Endodermal cell (in vitro differentiated cells): ENCODE measurements around the gene LGR4. TPM values are rescaled to one million over a fixed set of nuclear protein-coding genes. Genes with fewer than 3 reads are reported as not detected.

Source experiments
- DNase-seq: peaks from one replicate; pipeline ENCODE4 v3.0.0-alpha.2; 2017
- H3K27ac ChIP-seq: 2 replicates; pipeline ENCODE4 v1.5.1; 2013; ENCODE audit warnings: mild to moderate bottlenecking, low read depth, low read length, moderate library complexity
- H3K27me3 ChIP-seq: 2 replicates; pipeline ENCODE4 v1.6.1; 2013; ENCODE audit warnings: mild to moderate bottlenecking, low read length, moderate library complexity; ENCODE audit not compliant: insufficient read depth, control insufficient read depth, poor library complexity, severe bottlenecking
- H3K36me3 ChIP-seq: 2 replicates; pipeline ENCODE4 v1.7.0; 2013; ENCODE audit warnings: mild to moderate bottlenecking, low read length, moderate library complexity; ENCODE audit not compliant: control insufficient read depth, insufficient read depth
- H3K4me1 ChIP-seq: one replicate; pipeline ENCODE4 v1.7.0; 2013; ENCODE audit warnings: low read length; ENCODE audit not compliant: control insufficient read depth, insufficient read depth
- H3K4me3 ChIP-seq: 2 replicates; pipeline ENCODE4 v1.5.1; 2013; ENCODE audit warnings: mild to moderate bottlenecking, low read length, moderate library complexity
- H3K9ac ChIP-seq: 2 replicates; pipeline ENCODE4 v1.6.1; 2013; ENCODE audit warnings: mild to moderate bottlenecking, low read length, moderate library complexity; ENCODE audit not compliant: poor library complexity, severe bottlenecking; ENCODE audit errors: extremely low read depth
- H3K9me3 ChIP-seq: 2 replicates; pipeline ENCODE4 v1.6.1; 2013; ENCODE audit warnings: mild to moderate bottlenecking, low read length, moderate library complexity; ENCODE audit not compliant: control insufficient read depth
- H3K27ac Mint-ChIP-seq: 2 replicates; pipeline ENCODE4 v1.8.0; 2020; ENCODE audit warnings: mixed read lengths
- H3K27me3 Mint-ChIP-seq: 2 replicates; pipeline ENCODE4 v1.8.0; 2021; ENCODE audit warnings: mild to moderate bottlenecking, mixed read lengths; ENCODE audit not compliant: insufficient read depth
- H3K36me3 Mint-ChIP-seq: 2 replicates; pipeline ENCODE4 v1.8.0; 2020; ENCODE audit warnings: low read depth, mixed read lengths
- H3K4me1 Mint-ChIP-seq: 2 replicates; pipeline ENCODE4 v1.8.0; 2020; ENCODE audit warnings: mixed read lengths
- H3K4me3 Mint-ChIP-seq: 2 replicates; pipeline ENCODE4 v1.8.0; 2020; ENCODE audit warnings: mild to moderate bottlenecking, moderate library complexity, mixed read lengths
- H3K9me3 Mint-ChIP-seq: 2 replicates; pipeline ENCODE4 v1.8.0; 2020; ENCODE audit warnings: mild to moderate bottlenecking, mixed read lengths
- WGBS, 2 experiments: methylation state at CpG; one replicate each; pipeline versions ENCODE4 v1.1.5 to v1.1.7; 2013; ENCODE audit warnings: missing lambda C conversion rate in 2 of 2, mixed read lengths in 1 of 2; ENCODE audit not compliant: insufficient coverage in 1 of 2, insufficient read length in 1 of 2; 5-methylcytosine and 5-hydroxymethylcytosine counted together
- total RNA-seq, 2 donors: library from RNA; stranded (reverse); fragmentation: NEBNext Ultra II Directional in 1 of 2; extraction: Animal tissue kit (Norgen Biotek cat#: 25700) in 1 of 2; gene quantifications; 2 replicates in 1 of 2; 3 replicates in 1 of 2; pipeline ENCODE4 v1.2.1, GENCODE V29; 2021
- TF ChIP-seq, protein P1 (sequence below): fragments of 200-600 bp; sonication (generic); conservative IDR thresholded peaks from 2 replicates; pipeline ENCODE4 v1.5.0; 2021; ENCODE audit warnings: antibody characterized with exemption, mild to moderate bottlenecking

Gene LGR4
- total RNA-seq, 2 donors from 2014 or later, result 73.7 to 75.6 TPM

DNA sequence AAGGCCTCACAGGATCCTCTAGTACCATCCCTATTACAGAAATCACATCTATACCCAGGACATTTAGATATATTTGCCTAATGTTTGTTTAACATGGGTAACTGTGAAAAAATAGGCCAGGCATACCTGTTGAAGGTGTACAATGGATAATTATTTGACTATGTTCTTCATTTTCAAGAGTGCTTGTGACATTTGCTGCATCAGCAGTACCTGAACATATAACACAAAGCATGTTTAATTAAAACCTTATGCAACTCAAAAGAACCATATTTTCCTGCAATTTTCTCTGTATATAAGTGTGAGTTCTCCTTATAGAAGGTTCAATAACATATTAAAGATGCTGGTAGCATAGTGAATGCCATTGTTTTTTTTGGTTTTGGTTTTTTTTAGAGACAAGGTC, 101.1 kb downstream of the LGR4 start:
- H3K27ac Mint-ChIP-seq, result no peak overlapping the region
- H3K36me3 Mint-ChIP-seq, result peaks cover 45% of the 10 kb centered on the region
- no peak overlapping the region for H3K4me3 Mint-ChIP-seq
- H3K36me3 ChIP-seq, result peaks cover 82% of the 10 kb centered on the region
- H3K4me1 Mint-ChIP-seq, result peaks cover 38% of the 10 kb centered on the region
- H3K9me3 Mint-ChIP-seq, result no peaks in the 10 kb centered on the region
- DNase-seq, result no peak
- no peak overlapping the region for H3K4me3 ChIP-seq
- no peaks in the 10 kb centered on the region for H3K27me3 Mint-ChIP-seq
- H3K27ac ChIP-seq, result no peak overlapping the region
- H3K4me1 ChIP-seq, result peaks cover 22% of the 10 kb centered on the region
- no peaks in the 10 kb centered on the region for H3K9me3 ChIP-seq
- H3K9ac ChIP-seq, result no peak overlapping the region
- no peaks in the 10 kb centered on the region for H3K27me3 ChIP-seq
- TF ChIP-seq, protein P1, sequence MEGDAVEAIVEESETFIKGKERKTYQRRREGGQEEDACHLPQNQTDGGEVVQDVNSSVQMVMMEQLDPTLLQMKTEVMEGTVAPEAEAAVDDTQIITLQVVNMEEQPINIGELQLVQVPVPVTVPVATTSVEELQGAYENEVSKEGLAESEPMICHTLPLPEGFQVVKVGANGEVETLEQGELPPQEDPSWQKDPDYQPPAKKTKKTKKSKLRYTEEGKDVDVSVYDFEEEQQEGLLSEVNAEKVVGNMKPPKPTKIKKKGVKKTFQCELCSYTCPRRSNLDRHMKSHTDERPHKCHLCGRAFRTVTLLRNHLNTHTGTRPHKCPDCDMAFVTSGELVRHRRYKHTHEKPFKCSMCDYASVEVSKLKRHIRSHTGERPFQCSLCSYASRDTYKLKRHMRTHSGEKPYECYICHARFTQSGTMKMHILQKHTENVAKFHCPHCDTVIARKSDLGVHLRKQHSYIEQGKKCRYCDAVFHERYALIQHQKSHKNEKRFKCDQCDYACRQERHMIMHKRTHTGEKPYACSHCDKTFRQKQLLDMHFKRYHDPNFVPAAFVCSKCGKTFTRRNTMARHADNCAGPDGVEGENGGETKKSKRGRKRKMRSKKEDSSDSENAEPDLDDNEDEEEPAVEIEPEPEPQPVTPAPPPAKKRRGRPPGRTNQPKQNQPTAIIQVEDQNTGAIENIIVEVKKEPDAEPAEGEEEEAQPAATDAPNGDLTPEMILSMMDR, result no peak

DNA sequence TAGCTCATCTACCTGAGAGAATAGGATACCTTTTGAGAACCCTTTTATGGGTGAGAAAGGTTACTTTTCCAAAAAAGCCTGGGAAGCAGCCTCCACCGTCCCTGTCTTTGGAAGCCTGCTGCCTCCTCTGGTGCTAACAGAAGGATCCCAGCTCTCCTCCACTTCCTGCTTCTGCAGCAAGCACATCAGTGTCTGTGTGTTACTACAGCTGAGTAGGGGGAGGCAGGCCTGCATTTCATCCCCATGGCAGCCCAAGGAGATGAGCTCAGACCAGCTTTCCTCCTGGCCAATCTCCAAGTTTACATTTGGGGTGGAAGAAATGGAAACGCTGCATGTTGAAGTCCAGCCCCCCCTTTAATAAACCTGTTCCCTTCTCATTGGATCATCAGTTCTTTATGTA, 102.2 kb downstream of the LGR4 start:
- H3K36me3 Mint-ChIP-seq, result peaks cover 43% of the 10 kb centered on the region
- H3K9me3 ChIP-seq, result no peaks in the 10 kb centered on the region
- H3K27ac Mint-ChIP-seq, result no peak overlapping the region
- no peak overlapping the region for H3K4me3 ChIP-seq
- no peaks in the 10 kb centered on the region for H3K27me3 Mint-ChIP-seq
- TF ChIP-seq, protein P1, result peak; percentile 22
- peak; percentile 63 for DNase-seq
- no peaks in the 10 kb centered on the region for H3K9me3 Mint-ChIP-seq
- H3K4me1 Mint-ChIP-seq, result peaks cover 38% of the 10 kb centered on the region
- H3K27me3 ChIP-seq, result no peaks in the 10 kb centered on the region
- WGBS, 2 experiments, result 60 to 85% methylated on average over 2 of the region's 2 CpGs
- H3K9ac ChIP-seq, result no peak overlapping the region
- no peak overlapping the region for H3K27ac ChIP-seq
- H3K4me1 ChIP-seq, result peaks cover 22% of the 10 kb centered on the region
- no peak overlapping the region for H3K4me3 Mint-ChIP-seq
- H3K36me3 ChIP-seq, result peaks cover 83% of the 10 kb centered on the region

DNA sequence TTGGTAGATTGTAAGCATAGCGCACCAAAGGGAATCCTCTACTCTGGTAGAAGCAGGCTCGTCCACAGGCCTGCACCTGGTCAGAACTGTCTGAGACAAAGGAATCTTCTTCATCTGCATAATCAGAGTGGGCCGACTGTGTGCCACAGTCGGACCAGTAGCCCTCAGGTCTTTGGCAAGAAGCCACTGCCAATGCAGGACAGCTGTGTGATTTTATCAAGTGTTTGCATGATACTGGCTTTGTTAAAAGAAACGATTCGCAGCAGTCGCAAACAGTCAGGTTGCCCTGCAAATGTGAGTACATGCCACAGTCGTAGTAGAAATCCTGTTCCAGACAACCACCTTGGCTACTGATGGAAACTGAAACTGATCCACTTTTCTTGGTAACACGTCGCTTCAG, 104.7 kb downstream of the LGR4 start:
- TF ChIP-seq, protein P1, result no peak
- Mint-ChIP-seq H3K36me3 (peaks cover 36% of the 10 kb centered on the region), H3K9me3 (no peaks in the 10 kb centered on the region), H3K4me1 (peaks cover 27% of the 10 kb centered on the region), H3K4me3 (no peak overlapping the region), H3K27me3 (no peaks in the 10 kb centered on the region), H3K27ac (no peak overlapping the region)
- Histone ChIP-seq H3K9me3 (no peaks in the 10 kb centered on the region), H3K4me1 (peaks cover 21% of the 10 kb centered on the region), H3K27me3 (no peaks in the 10 kb centered on the region), H3K27ac (no peak overlapping the region), H3K36me3 (peaks cover 68% of the 10 kb centered on the region), H3K9ac (no peak overlapping the region), H3K4me3 (no peak overlapping the region)
- no peak for DNase-seq
- 95 to 98% methylated on average over 9 to 10 of the region's 10 CpGs for WGBS, 2 experiments
